HL-60 (cell line): Measurements from ENCODE around the gene GDPD4.

Experiments used
- DNase-seq, 2 experiments: peaks; one replicate each; pipeline ENCODE4 v3.0.0-alpha.2; 2010 to 2020; ENCODE audit warnings: low read depth in 1 of 2, low spot score in 1 of 2
- H3K27ac ChIP-seq: fragments of 250-450 bp; sonication (Bioruptor Pico); replicated peaks from 2 replicates; pipeline ENCODE4 v1.5.1; 2020; ENCODE audit warnings: mild to moderate bottlenecking, moderate library complexity
- H3K27me3 ChIP-seq: fragments of 250-450 bp; sonication (Bioruptor Pico); 2 replicates; pipeline ENCODE4 v1.5.1; 2021; ENCODE audit warnings: mild to moderate bottlenecking, moderate library complexity; ENCODE audit not compliant: insufficient read depth, poor library complexity, severe bottlenecking
- H3K4me3 ChIP-seq: replicated peaks from 2 replicates; pipeline ENCODE4 v1.5.1; 2011; ENCODE audit warnings: mild to moderate bottlenecking, control low read depth, low read length; ENCODE audit not compliant: insufficient read depth
- GABPA ChIP-seq: IDR thresholded peaks from 2 replicates; pipeline ENCODE4 v1.6.1; 2012; ENCODE audit warnings: low read depth
- POLR2AphosphoS5 ChIP-seq: IDR thresholded peaks from 2 replicates; pipeline ENCODE4 v1.6.1; 2012; ENCODE audit warnings: low read depth
- SPI1 ChIP-seq: IDR thresholded peaks from 2 replicates; pipeline ENCODE4 v1.6.1; 2012; ENCODE audit warnings: low read depth, mild to moderate bottlenecking, borderline replicate concordance
- TF ChIP-seq, protein P1 (sequence below): IDR thresholded peaks from one replicate; pipeline ENCODE4 v1.5.1; 2011; ENCODE audit warnings: low read length, control low read depth, inconsistent platforms; ENCODE audit not compliant: insufficient read depth
- TF ChIP-seq, protein P2 (sequence below): IDR thresholded peaks from 2 replicates; pipeline ENCODE4 v1.6.1; 2012; ENCODE audit warnings: low read depth; ENCODE audit not compliant: insufficient replicate concordance

Gene GDPD4

DNA sequence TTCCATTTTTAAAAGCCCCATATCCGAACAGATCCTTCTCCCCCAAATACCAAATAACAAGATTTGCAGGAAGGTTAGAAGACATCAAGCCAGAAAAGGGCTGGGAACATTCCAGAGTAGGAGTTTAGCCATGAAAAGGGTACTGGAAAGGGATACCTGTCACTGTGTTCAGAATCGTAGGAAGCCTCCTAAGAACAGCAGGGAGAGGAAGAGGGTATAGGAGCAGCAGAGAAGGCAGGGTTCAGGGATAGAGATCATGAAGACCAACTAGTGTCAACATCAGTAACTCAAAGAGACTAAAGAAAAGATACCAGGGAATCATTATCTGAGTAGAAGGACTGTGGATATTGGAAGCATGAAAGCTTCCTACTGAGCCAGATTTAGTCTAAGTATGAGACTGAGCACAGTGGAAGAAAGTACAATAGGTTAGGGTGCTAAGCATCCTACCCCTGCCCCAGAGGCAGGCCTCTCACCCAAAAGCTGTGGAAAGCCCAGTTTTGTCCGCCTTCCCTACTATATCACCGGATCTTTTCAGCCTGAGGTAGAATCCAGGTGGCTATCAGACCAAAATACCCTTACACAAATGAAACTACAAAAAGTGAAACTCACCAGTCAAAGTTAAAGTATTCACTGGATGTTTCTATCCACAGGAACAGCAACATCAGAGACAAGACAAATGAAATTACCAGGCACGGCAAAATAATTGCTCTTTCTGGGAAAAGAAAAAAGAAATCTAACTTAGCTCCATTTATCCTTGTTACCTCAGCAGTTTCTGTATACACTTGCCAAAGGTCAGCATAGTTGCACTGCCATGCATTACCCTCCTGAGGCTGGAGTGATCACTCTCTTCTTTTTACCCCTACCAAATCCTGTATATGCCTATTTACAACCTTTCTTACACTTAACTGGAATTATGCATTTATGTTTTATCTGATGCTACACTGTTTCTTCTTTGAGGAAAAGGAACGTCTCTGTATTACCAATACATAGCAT lies 16.7 kb downstream of the GDPD4 start:
- H3K27ac ChIP-seq, result no peak overlapping the region
- H3K4me3 ChIP-seq, result no peak overlapping the region
- DNase-seq, result no peak
- H3K27me3 ChIP-seq, result no peaks in the 10 kb centered on the region
- TF ChIP-seq SPI1 (no peak), GABPA (no peak), POLR2AphosphoS5 (no peak)
- TF ChIP-seq, protein P1, sequence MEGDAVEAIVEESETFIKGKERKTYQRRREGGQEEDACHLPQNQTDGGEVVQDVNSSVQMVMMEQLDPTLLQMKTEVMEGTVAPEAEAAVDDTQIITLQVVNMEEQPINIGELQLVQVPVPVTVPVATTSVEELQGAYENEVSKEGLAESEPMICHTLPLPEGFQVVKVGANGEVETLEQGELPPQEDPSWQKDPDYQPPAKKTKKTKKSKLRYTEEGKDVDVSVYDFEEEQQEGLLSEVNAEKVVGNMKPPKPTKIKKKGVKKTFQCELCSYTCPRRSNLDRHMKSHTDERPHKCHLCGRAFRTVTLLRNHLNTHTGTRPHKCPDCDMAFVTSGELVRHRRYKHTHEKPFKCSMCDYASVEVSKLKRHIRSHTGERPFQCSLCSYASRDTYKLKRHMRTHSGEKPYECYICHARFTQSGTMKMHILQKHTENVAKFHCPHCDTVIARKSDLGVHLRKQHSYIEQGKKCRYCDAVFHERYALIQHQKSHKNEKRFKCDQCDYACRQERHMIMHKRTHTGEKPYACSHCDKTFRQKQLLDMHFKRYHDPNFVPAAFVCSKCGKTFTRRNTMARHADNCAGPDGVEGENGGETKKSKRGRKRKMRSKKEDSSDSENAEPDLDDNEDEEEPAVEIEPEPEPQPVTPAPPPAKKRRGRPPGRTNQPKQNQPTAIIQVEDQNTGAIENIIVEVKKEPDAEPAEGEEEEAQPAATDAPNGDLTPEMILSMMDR, result no peak
- TF ChIP-seq, protein P2, sequence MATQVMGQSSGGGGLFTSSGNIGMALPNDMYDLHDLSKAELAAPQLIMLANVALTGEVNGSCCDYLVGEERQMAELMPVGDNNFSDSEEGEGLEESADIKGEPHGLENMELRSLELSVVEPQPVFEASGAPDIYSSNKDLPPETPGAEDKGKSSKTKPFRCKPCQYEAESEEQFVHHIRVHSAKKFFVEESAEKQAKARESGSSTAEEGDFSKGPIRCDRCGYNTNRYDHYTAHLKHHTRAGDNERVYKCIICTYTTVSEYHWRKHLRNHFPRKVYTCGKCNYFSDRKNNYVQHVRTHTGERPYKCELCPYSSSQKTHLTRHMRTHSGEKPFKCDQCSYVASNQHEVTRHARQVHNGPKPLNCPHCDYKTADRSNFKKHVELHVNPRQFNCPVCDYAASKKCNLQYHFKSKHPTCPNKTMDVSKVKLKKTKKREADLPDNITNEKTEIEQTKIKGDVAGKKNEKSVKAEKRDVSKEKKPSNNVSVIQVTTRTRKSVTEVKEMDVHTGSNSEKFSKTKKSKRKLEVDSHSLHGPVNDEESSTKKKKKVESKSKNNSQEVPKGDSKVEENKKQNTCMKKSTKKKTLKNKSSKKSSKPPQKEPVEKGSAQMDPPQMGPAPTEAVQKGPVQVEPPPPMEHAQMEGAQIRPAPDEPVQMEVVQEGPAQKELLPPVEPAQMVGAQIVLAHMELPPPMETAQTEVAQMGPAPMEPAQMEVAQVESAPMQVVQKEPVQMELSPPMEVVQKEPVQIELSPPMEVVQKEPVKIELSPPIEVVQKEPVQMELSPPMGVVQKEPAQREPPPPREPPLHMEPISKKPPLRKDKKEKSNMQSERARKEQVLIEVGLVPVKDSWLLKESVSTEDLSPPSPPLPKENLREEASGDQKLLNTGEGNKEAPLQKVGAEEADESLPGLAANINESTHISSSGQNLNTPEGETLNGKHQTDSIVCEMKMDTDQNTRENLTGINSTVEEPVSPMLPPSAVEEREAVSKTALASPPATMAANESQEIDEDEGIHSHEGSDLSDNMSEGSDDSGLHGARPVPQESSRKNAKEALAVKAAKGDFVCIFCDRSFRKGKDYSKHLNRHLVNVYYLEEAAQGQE, result no peak

DNA sequence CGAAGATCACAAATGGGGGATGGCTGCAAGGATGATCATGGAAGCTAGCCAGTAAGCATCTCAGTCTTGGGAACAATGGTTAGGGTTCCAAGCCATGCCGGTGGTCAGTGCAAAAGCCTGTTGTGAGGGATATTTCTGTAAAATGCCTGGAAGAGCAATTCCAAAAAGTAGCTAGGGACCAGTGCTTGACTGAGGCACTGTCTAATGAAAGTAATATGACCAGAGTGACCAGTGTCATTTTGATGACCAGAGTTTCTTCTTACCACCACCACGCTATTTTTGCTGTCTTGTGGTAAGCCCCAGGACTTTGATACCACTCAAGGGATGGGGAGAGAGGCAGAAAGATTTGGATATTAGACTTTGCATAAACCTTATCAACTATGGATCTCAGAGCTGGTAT lies 18.4 kb downstream of the GDPD4 start:
- no peak for DNase-seq
- TF ChIP-seq SPI1, result no peak
- TF ChIP-seq, protein P1, result no peak
- TF ChIP-seq, protein P2, result no peak
- no peak for TF ChIP-seq GABPA
- no peak for TF ChIP-seq POLR2AphosphoS5
- peaks cover 2% of the 10 kb centered on the region for H3K27me3 ChIP-seq
- no peak overlapping the region for H3K27ac ChIP-seq
- no peak overlapping the region for H3K4me3 ChIP-seq

DNA sequence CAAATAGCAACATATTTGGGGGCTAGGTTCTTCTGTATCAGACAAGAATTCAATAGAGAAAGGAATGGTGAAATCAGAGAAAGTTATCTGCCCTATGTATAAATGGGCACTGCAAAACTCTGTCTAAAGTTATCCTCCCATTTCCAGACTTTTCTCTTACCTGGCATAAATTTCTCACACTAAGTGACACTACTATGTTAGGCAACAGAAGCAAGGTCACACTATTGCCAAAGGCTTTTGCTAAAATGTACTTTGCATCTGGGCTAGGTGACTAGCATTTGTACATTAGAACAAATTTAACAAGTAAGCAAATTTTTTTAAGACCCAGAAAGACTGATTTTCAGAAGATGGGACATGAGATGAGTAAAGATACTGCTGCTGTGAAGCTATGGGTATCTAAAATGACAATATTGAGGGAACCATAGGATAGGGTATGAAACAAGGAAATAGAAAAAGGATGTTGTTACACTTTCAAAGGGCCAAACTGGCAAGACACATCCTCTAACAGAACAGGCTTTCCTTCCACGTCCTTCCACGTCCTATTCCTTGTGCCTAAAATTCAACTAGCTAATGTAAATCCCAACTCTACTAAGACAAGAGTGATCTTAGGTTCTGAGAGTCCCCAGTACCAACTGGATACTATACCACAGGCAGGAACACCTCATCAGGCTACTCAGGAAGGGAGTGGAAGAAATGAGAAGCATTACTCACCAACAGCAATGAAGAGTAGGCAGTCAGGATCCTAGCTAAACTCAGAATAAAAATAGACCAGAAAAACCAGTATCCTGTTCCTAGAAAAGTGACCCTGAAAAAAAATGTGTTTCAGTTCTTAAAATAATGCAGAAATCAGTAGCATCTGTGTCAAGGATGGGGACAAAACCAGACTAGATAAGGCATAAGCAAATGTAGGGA lies 22.6 kb downstream of the GDPD4 start:
- Histone ChIP-seq H3K27ac (no peak overlapping the region), H3K4me3 (no peak overlapping the region), H3K27me3 (peaks cover 2% of the 10 kb centered on the region)
- no peak for TF ChIP-seq GABPA
- TF ChIP-seq SPI1, result no peak
- TF ChIP-seq, protein P2, result no peak
- TF ChIP-seq, protein P1, result no peak
- TF ChIP-seq POLR2AphosphoS5, result no peak
- DNase-seq, result no peak
